Astrocyte (in vitro differentiated cells and primary cell): ENCODE data around the gene HAS3. TPM values are rescaled to one million over a fixed set of nuclear protein-coding genes. Genes with fewer than 3 reads are reported as not detected.

ENCODE experiments used
- DNase-seq: peaks from one replicate; pipeline ENCODE4 v3.0.0-alpha.2; 2010; ENCODE audit warnings: low read depth
- FAIRE-seq: peaks from 2 replicates; lab custom pipeline; 2011; peaks lifted over from hg19 to GRCh38; lab: Jason Lieb, UNC
- H2AFZ ChIP-seq: 2 replicates; pipeline ENCODE4 v1.6.0; 2012; ENCODE audit warnings: low read depth, low read length, inconsistent platforms
- H3K27ac ChIP-seq: 2 replicates; pipeline ENCODE4 v1.5.1; 2011; ENCODE audit warnings: low read depth, low read length, inconsistent platforms
- H3K27me3 ChIP-seq: 2 replicates; pipeline ENCODE4 v1.6.0; 2011; ENCODE audit warnings: low read length, inconsistent platforms; ENCODE audit not compliant: insufficient read depth
- H3K36me3 ChIP-seq: 2 replicates; pipeline ENCODE4 v1.5.1; 2011; ENCODE audit warnings: low read length, inconsistent platforms; ENCODE audit not compliant: insufficient read depth
- H3K4me1 ChIP-seq: 2 replicates; pipeline ENCODE4 v1.5.1; 2011; ENCODE audit warnings: low read length, inconsistent platforms; ENCODE audit not compliant: insufficient read depth
- H3K4me2 ChIP-seq: 2 replicates; pipeline ENCODE4 v1.6.0; 2012; ENCODE audit warnings: low read length, inconsistent platforms
- H3K4me3 ChIP-seq: 2 replicates; pipeline ENCODE4 v1.5.1; 2011; ENCODE audit warnings: low read depth, mild to moderate bottlenecking, low read length, inconsistent platforms; ENCODE audit not compliant: insufficient read depth
- H3K79me2 ChIP-seq: 2 replicates; pipeline ENCODE4 v1.6.0; 2012; ENCODE audit warnings: mild to moderate bottlenecking, low read length, inconsistent platforms; ENCODE audit not compliant: insufficient read depth
- H3K9ac ChIP-seq: 2 replicates; pipeline ENCODE4 v1.6.0; 2012; ENCODE audit warnings: mild to moderate bottlenecking, low read length, inconsistent platforms
- H3K9me3 ChIP-seq: 2 replicates; pipeline ENCODE4 v1.5.1; 2012; ENCODE audit warnings: low read depth, mild to moderate bottlenecking, low read length, inconsistent platforms; ENCODE audit not compliant: insufficient read depth
- H4K20me1 ChIP-seq: 2 replicates; pipeline ENCODE4 v1.6.0; 2012; ENCODE audit warnings: low read length, inconsistent platforms; ENCODE audit not compliant: insufficient read depth
- H3K27ac Mint-ChIP-seq: one replicate; pipeline ENCODE4 v1.8.0; 2021; ENCODE audit warnings: mild to moderate bottlenecking, mixed read lengths; ENCODE audit not compliant: unreplicated experiment
- H3K27me3 Mint-ChIP-seq: one replicate; pipeline ENCODE4 v1.8.0; 2021; ENCODE audit warnings: low read depth, mixed read lengths; ENCODE audit not compliant: unreplicated experiment
- H3K36me3 Mint-ChIP-seq: one replicate; pipeline ENCODE4 v1.8.0; 2021; ENCODE audit warnings: low read depth, mixed read lengths; ENCODE audit not compliant: unreplicated experiment
- H3K4me1 Mint-ChIP-seq: one replicate; pipeline ENCODE4 v1.8.0; 2021; ENCODE audit warnings: low read depth, mixed read lengths; ENCODE audit not compliant: unreplicated experiment
- H3K4me3 Mint-ChIP-seq: one replicate; pipeline ENCODE4 v1.8.0; 2021; ENCODE audit warnings: mild to moderate bottlenecking, moderate library complexity, mixed read lengths; ENCODE audit not compliant: unreplicated experiment
- H3K9me3 Mint-ChIP-seq: one replicate; pipeline ENCODE4 v1.8.0; 2021; ENCODE audit warnings: mild to moderate bottlenecking, mixed read lengths; ENCODE audit not compliant: unreplicated experiment
- EZH2 ChIP-seq: IDR thresholded peaks from 2 replicates; pipeline ENCODE4 v1.6.1; 2012; ENCODE audit warnings: mild to moderate bottlenecking, low read length, inconsistent platforms; ENCODE audit not compliant: insufficient read depth
- total RNA-seq: library from RNA; stranded (reverse); gene quantifications from 2 replicates; pipeline ENCODE4 v1.2.1, GENCODE V29; 2021
- TF ChIP-seq, protein P1 (sequence below): IDR thresholded peaks from 2 replicates; pipeline ENCODE4 v1.5.1; 2011; ENCODE audit warnings: low read depth, mild to moderate bottlenecking, inconsistent platforms, low read length, moderate library complexity; ENCODE audit not compliant: insufficient read depth

Gene HAS3
- total RNA-seq, 1 donor from 2014 or later, result 2.0 TPM

DNA sequence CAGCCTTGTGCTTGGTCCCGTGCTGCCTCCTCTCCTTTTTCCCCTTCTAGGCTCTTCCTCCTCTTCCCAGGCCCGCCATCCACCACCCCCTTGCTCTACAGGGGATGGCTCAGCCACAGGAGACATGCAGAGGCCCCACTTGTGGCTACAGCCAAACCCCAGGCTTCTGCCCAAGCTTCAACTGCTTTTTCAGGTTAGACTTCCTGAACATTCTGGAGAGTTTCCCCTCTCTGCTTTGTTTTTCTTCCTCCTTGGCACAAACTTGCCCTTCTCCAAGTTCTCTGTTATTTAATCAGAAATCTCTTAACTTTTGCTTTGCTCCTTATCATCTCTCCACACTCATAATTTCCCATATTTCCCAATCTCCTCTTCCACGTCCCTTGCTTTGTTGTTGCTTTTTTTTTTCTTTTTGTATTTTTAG is 18.3 kb upstream of the HAS3 start:
- no peak overlapping the region for H3K27ac Mint-ChIP-seq
- TF ChIP-seq, protein P1, sequence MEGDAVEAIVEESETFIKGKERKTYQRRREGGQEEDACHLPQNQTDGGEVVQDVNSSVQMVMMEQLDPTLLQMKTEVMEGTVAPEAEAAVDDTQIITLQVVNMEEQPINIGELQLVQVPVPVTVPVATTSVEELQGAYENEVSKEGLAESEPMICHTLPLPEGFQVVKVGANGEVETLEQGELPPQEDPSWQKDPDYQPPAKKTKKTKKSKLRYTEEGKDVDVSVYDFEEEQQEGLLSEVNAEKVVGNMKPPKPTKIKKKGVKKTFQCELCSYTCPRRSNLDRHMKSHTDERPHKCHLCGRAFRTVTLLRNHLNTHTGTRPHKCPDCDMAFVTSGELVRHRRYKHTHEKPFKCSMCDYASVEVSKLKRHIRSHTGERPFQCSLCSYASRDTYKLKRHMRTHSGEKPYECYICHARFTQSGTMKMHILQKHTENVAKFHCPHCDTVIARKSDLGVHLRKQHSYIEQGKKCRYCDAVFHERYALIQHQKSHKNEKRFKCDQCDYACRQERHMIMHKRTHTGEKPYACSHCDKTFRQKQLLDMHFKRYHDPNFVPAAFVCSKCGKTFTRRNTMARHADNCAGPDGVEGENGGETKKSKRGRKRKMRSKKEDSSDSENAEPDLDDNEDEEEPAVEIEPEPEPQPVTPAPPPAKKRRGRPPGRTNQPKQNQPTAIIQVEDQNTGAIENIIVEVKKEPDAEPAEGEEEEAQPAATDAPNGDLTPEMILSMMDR, result no peak
- TF ChIP-seq EZH2, result no peak
- H3K4me1 Mint-ChIP-seq, result peaks cover 13% of the 10 kb centered on the region
- H3K79me2 ChIP-seq, result no peaks in the 10 kb centered on the region
- H3K4me3 ChIP-seq, result no peak overlapping the region
- peaks cover 3% of the 10 kb centered on the region for H3K9me3 Mint-ChIP-seq
- no peak overlapping the region for H3K4me2 ChIP-seq
- no peak overlapping the region for H3K27ac ChIP-seq
- no peak overlapping the region for H3K4me3 Mint-ChIP-seq
- peaks cover 2% of the 10 kb centered on the region for H3K36me3 Mint-ChIP-seq
- peaks cover 12% of the 10 kb centered on the region for H3K4me1 ChIP-seq
- no peaks in the 10 kb centered on the region for H3K27me3 ChIP-seq
- H3K36me3 ChIP-seq, result peaks cover 2% of the 10 kb centered on the region
- no peaks in the 10 kb centered on the region for H3K9me3 ChIP-seq
- FAIRE-seq (no peak), DNase-seq (no peak)
- H2AFZ ChIP-seq, result no peak overlapping the region
- H4K20me1 ChIP-seq, result no peaks in the 10 kb centered on the region
- H3K27me3 Mint-ChIP-seq, result no peaks in the 10 kb centered on the region
- H3K9ac ChIP-seq, result no peak overlapping the region

DNA sequence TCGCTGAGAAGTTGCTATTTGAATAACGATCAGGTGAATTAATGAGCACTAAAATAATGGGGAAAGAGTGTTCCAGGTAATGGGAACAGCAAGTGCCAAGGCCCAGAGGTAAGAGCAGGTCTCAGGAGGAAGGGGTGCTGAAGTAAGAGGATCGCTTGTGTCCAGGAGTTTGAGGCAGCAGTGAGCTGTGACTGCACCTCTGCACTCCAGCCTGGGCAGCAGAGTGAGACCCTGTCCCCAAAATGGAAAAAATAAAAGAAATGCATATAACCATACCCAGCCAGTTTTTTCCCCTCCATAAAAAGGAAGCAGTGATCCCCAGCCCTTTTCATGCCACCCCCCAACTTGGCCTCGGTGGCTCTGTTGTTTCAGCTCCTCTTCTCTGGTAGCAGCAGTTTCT is 16.8 kb upstream of the HAS3 start:
- Histone ChIP-seq H3K27me3 (no peaks in the 10 kb centered on the region), H3K9me3 (no peaks in the 10 kb centered on the region), H3K4me1 (peaks cover 12% of the 10 kb centered on the region), H3K4me2 (no peak overlapping the region), H3K27ac (no peak overlapping the region), H3K79me2 (no peaks in the 10 kb centered on the region), H3K4me3 (no peak overlapping the region), H3K36me3 (peaks cover 2% of the 10 kb centered on the region), H2AFZ (no peak overlapping the region), H4K20me1 (no peaks in the 10 kb centered on the region), H3K9ac (no peak overlapping the region)
- DNase-seq (no peak), FAIRE-seq (no peak)
- Mint-ChIP-seq H3K9me3 (peaks cover 3% of the 10 kb centered on the region), H3K4me1 (peaks cover 13% of the 10 kb centered on the region), H3K36me3 (peaks cover 2% of the 10 kb centered on the region), H3K27me3 (no peaks in the 10 kb centered on the region), H3K4me3 (no peak overlapping the region), H3K27ac (no peak overlapping the region)
- TF ChIP-seq, protein P1, result no peak
- no peak for TF ChIP-seq EZH2

DNA sequence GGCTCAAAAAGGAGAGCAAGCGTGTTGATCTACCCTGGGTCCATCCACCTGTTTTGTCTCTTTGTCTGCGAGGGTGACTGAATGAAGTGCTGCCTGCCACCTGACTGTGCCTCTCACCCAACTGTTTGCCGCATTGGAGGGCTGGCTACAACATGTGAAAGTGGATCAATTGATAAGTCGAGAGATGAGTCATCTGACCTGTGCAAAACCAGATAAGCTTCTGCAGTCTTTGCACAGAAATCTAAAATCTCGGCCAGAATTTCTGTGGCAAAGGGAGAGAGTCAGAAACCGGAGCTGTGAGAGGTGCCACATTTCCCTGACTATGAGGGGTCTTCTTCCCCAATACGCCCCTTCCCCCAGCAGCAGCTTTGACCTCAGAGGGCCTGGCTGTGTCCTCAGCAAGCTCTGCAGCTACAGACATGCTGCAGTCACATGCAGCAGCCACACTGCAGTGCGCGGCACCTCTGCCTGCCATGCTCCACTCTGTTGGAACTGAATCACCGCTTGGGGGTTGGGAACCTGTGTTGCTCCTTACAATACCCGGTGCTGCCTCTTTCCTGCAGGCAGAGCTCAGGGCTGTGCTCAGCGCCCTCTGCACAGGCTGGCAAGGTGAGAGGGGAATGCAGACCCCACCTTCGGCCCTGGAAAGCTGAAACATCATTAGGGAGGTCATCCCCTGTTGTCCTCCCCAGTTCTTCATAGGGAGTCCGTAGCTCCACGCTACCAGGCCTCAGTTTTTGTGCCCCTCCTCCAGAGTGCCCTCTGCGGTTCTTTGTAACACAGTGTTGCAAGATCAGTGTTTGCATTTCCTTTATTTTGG is 16.2 kb upstream of the HAS3 start:
- FAIRE-seq, result no peak
- H3K9me3 Mint-ChIP-seq, result no peaks in the 10 kb centered on the region
- H3K36me3 ChIP-seq, result peaks cover 2% of the 10 kb centered on the region
- H3K4me2 ChIP-seq, result no peak overlapping the region
- peaks cover 12% of the 10 kb centered on the region for H3K4me1 Mint-ChIP-seq
- H3K27me3 ChIP-seq, result no peaks in the 10 kb centered on the region
- peak; percentile 38 for DNase-seq
- H3K4me3 ChIP-seq, result no peak overlapping the region
- no peak overlapping the region for H3K27ac Mint-ChIP-seq
- H3K79me2 ChIP-seq, result no peaks in the 10 kb centered on the region
- H4K20me1 ChIP-seq, result no peaks in the 10 kb centered on the region
- H3K27ac ChIP-seq, result no peak overlapping the region
- H3K4me3 Mint-ChIP-seq, result no peak overlapping the region
- H3K36me3 Mint-ChIP-seq, result peaks cover 2% of the 10 kb centered on the region
- H3K9ac ChIP-seq, result no peak overlapping the region
- no peaks in the 10 kb centered on the region for H3K9me3 ChIP-seq
- peaks cover 9% of the 10 kb centered on the region for H3K4me1 ChIP-seq
- TF ChIP-seq, protein P1, result no peak
- TF ChIP-seq EZH2, result no peak
- no peaks in the 10 kb centered on the region for H3K27me3 Mint-ChIP-seq
- H2AFZ ChIP-seq, result no peak overlapping the region
